Effector CD8-positive, alpha-beta T cell (primary cell): Measurements from ENCODE around the gene MUC2.

Source experiments
- DNase-seq: peaks from one replicate; lab custom pipeline; 2025; lab: John Stamatoyannopoulos, UW

The MUC2 gene

DNA sequence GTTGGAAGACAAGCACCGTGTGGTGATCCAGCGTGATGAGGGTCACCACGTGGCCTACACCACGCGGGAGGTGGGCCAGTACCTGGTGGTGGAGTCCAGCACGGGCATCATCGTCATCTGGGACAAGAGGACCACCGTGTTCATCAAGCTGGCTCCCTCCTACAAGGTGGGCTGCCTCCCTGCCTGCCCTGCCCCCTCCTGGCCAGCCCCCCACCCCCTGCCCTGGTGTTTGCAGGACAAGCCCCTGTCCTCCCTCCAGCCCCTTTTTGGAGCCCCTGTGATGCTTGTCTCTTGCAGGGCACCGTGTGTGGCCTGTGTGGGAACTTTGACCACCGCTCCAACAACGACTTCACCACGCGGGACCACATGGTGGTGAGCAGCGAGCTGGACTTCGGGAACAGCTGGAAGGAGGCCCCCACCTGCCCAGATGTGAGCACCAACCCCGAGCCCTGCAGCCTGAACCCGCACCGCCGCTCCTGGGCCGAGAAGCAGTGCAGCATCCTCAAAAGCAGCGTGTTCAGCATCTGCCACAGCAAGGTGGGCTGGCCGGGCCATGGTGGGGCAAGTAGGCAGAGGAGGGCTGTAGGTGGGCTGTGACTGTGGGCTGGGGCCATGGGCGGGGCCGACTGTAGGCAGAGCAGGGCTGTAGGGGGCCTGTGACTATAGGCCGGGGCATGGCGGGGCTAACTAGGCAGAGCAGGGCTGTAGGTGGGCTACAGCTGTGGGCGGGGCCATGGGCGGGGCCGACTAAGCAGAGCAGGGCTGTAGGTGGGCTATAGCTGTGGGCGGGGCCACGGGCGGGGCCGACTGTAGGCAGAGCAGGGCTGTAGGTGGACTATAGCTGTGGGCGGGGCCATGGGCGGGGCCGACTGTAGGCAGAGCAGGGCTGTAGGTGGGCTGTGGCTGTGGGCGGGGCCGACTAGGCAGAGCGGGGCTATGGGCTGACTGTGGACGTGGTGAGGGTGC lies 13.6 kb downstream of the MUC2 start:
- no peak for DNase-seq

DNA sequence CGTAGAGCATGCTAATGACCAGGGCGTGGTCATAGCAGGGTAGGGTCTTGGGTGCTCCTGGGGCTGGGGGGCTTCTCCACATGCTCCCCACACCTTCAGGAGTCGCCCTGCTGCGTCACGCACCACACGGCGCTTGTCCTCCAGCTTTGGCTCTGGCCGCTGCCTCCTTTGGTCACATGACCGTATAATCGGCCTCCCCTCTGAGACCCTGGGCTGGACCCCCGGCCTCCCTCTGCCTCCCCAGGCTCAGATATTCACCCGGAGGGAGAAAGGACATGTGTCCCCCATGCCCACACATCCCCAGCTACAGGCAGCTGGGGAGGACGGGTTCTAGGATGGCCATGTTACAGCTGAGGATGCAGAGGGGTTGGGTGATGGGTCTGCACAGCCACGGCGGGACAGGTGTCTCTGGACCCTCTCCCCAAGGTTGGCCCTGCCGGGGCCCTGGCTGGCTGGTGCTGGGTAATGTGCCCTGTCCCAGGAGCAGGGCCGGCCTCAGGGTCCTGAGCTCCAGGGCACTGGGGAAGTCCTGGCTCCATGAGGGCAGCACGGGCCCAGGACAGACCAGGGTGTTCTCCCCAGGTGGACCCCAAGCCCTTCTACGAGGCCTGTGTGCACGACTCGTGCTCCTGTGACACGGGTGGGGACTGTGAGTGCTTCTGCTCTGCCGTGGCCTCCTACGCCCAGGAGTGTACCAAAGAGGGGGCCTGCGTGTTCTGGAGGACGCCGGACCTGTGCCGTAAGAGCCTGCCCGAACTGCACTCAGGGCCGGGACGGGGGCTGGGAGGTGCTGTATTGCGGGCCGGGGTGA lies 14.5 kb downstream of the MUC2 start:
- DNase-seq: no peak

DNA sequence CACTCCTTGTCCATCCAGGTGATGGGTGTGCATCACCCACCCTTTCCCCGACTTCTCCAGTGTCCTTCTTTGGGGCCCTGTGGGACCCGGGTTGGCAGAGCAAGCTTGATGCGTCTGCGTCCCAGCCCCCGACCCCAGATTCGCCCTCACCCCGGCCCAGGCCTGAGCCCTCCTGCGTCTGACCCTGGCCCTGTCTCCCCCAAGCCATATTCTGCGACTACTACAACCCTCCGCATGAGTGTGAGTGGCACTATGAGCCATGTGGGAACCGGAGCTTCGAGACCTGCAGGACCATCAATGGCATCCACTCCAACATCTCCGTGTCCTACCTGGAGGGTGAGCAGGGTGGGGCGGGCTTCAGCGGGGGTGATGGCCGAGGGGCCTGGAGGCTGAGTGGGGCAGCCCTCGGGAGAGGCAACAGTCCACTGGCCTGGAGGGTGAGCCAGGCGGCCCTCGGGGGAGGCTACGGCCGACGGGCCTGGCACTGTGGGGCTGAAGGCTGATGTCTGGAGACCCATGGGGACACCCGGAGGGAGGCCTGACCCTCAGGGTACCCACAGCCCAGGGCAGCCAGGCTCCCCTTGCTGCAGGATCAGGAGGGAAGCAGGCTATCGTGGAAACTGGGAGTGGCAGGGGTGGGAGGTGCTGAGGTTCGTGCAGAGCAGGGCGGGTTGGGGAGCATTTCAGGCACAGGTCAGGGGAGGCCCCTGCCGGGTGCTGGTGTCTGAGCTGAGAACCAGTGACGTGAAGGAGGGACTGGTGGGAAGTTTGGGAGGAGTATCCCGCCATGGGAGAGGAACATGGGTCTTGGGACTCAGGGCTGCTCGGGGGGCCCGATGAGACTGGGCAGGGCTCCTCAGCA lies 15.3 kb downstream of the MUC2 start:
- no peak for DNase-seq

DNA sequence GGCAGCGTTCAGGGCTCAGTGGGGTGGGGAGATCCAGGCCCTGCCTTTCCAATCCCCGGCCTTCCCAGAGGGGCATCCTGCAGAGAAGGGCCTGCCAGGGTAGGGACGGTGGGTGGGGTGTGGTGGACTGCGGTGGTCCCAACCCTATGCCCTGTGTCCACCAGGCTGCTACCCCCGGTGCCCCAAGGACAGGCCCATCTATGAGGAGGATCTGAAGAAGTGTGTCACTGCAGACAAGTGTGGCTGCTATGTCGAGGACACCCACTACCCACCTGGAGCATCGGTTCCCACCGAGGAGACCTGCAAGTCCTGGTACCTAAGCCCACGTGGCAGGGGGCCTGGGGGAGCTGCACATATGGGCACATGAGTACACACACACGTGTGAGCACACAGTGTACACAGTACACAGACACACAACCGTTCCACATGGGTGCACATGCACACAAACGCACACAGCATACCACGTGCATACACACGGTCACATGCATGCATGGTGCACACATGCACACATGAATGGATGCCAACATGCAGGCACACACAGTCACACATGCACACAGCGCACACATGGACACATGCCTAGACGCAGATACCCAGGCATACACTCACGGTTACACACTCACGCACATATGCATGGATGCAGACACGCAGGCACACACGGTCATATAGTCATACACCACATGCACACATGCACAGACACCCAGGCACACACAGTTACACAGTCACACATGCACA lies 16.1 kb downstream of the MUC2 start:
- no peak for DNase-seq

DNA sequence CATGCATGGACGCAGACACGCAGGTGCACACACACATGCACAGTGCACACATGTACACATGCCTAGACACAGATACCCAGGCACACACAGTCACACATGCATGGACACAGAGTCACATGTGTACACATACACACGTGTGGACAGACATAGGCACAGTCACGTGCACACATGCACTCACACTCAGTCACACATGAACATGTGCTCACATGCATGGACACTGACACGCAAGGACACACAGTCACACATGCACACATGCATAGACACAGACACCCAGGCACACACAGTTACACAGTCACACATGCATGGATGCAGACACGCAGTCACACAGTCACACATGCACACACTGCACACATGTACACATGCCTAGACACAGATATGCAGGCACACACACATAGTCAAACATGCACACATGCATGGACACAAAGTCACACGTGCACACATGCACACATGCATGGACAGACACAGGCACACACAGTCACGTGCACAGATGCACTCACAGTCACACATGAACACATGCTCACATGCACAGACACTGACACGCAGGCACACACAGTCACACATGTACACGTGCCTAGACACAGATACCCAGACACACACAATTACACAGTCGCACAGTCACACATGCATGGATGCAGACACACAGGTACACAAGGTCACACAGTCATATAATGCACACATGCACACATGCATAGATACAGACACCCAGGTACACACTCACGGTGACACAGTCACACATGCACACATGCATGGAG lies 16.8 kb downstream of the MUC2 start:
- no peak for DNase-seq

DNA sequence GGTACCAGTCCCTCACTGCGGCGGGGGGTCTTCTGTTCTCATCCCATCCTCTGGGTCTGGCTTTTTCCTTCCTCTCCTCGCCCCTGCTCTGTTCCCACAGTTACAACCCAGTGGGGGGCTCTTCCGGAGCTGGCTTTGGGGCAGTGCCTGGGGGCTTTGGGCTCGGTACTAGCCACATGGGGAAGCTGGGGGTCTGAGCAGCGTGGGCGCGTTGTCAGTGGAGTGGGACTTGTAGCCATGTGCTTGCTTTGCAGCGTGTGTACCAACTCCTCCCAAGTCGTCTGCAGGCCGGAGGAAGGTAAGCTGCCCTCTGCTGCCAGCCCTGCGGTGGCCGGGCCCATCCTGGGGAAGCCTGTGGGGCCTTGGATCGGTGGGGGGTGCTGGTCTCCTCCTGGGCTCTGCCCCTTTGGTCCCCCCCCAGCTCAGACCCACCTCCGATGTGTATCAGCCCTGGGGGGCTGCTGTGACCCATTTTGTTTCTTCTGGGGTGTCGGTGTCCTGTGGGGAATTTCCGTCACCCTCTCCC lies 17.5 kb downstream of the MUC2 start:
- no peak for DNase-seq

DNA sequence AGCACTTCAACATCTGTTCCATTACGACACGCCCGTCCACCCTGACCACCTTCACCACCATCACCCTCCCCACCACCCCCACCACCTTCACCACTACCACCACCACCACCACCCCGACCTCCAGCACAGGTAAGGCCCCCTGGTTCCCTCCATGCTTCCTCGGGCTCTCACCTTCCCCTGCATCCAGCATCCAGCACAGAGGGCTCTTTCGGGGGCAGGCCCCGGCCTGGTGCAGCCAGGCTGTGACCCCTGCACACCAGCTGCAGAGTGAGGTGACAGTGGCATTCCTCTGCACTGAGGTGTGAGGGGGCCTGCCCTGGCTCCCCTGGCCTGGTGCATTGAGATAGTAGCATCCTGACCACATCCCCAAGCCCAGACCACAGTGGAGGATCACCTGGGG lies 18.2 kb downstream of the MUC2 start:
- no peak for DNase-seq

DNA sequence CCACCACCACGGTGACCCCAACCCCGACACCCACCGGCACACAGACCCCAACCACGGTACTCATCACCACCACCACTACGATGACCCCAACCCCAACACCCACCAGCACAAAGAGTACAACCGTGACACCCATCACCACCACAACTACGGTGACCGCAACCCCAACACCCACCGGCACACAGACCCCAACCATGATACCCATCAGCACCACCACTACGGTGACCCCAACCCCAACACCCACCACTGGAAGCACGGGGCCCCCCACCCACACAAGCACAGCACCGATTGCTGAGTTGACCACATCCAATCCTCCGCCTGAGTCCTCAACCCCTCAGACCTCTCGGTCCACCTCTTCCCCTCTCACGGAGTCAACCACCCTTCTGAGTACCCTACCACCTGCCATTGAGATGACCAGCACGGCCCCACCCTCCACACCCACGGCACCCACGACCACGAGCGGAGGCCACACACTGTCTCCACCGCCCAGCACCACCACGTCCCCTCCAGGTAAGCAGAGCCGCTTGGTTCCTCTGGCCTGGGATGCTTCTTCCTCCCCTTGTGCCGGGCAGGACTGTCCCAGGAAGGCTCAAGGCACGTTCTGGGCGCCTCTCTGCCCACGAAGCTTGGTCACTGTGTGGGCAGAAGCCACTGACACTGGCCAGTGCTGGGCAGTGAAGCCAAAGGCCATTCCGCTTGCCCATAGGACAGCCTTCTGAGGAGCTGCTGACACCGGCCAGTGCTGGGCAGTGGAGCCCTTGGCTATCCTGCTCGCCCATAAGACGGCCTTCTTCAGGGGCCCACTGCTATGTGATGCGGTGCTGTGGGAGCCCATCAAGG lies 25.1 kb downstream of the MUC2 start:
- no peak for DNase-seq

DNA sequence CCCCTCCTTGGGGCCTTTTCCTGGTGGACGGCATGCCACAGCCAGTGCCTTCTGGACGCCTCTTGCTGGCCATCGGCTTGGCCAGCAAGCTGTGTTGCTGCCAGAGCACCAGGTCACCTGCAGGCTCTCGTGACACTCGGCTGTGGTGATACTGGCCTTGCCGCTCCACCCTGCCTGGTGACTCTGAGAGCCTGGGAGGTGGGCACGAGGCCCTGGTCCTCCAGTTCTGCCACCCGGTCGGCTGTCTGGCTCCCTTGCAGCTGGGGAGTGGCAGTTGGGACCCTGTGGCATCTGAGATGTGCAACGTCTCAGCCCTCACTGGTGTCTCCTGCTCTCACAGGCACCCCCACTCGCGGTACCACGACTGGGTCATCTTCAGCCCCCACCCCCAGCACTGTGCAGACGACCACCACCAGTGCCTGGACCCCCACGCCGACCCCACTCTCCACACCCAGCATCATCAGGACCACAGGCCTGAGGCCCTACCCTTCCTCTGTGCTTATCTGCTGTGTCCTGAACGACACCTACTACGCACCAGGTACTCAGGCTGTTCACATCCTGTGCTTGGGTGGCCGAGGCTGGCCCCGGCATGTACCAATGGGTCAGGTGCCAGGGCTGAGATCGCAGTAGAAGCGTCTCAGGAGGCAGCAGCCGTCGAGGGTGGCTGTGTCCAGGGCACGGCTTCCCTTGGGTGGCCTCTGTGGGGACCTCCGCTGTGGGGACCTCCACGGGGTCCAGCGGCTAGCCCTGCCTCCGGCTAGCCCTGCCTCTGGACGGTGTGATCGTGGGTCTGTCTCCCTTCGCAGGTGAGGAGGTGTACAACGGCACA lies 26.0 kb downstream of the MUC2 start:
- no peak for DNase-seq

DNA sequence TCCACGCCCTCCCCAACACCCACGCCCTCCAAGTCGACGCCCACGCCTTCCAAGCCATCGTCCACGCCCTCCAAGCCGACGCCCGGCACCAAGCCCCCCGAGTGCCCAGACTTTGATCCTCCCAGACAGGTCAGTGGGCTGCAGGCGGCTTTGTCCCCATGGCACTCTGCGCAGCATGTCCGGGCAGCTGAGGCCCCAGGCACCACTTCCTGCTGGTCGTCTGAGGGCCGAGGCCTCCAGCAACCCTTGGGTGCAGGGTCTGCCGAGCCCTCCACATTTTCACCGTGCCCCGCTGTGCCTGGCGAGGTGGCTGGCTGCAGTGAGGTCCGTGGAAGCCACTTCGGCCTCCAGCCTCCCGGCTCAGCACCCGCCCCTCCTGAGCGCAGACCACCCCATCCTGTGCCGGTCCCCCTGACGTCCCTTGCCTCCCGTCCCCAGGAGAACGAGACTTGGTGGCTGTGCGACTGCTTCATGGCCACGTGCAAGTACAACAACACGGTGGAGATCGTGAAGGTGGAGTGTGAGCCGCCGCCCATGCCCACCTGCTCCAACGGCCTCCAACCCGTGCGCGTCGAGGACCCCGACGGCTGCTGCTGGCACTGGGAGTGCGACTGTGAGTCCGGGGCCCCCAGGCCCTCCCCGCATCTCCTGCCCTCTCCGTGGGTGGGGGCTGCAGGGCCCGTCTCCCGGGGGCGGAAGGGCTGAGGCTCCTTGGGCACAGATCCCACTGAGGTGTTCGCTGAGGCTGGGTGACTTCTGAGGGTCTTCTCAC lies 26.8 kb downstream of the MUC2 start:
- DNase-seq: no peak

DNA sequence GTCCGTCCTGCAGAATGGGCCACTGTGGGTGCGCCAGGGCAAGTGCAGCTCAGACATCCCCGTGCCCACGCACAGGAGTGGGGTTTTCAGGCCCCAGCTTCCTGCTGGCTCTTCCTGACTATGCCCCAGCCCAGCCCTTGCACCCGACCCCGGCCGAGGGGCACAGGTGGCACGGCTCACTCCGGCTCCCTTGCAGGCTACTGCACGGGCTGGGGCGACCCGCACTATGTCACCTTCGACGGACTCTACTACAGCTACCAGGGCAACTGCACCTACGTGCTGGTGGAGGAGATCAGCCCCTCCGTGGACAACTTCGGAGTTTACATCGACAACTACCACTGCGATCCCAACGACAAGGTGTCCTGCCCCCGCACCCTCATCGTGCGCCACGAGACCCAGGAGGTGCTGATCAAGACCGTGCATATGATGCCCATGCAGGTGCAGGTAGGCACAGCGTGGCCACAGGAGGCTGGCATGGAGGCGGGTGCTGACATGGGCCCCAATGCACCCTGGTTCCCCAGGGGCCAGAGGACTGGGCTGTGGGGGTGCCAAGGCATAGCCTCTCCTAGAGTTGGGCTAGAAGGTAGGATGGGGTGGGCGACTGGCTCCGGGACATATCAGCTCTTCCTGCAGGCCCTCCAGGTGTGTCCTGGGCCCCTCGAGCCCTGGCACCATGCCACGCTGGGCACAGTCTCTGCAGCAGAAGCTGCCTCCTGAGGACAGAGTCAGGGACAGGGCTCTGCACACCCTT lies 27.7 kb downstream of the MUC2 start:
- DNase-seq: no peak

DNA sequence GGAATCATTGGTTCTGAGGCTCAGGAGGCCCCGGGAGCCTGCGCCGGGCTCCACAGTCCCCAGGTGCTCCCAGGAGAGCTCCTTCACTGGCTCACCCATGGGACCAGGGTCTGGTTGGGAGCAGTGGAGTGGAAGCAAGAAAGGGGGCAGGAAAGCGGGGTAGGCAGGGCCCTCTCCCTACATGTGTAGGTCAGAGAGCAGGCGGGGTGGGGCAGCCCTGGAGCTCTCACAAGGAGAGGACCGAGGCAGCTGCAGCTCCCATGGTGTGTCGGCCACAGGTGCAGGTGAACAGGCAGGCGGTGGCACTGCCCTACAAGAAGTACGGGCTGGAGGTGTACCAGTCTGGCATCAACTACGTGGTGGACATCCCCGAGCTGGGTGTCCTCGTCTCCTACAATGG lies 28.3 kb downstream of the MUC2 start:
- DNase-seq: no peak

DNA sequence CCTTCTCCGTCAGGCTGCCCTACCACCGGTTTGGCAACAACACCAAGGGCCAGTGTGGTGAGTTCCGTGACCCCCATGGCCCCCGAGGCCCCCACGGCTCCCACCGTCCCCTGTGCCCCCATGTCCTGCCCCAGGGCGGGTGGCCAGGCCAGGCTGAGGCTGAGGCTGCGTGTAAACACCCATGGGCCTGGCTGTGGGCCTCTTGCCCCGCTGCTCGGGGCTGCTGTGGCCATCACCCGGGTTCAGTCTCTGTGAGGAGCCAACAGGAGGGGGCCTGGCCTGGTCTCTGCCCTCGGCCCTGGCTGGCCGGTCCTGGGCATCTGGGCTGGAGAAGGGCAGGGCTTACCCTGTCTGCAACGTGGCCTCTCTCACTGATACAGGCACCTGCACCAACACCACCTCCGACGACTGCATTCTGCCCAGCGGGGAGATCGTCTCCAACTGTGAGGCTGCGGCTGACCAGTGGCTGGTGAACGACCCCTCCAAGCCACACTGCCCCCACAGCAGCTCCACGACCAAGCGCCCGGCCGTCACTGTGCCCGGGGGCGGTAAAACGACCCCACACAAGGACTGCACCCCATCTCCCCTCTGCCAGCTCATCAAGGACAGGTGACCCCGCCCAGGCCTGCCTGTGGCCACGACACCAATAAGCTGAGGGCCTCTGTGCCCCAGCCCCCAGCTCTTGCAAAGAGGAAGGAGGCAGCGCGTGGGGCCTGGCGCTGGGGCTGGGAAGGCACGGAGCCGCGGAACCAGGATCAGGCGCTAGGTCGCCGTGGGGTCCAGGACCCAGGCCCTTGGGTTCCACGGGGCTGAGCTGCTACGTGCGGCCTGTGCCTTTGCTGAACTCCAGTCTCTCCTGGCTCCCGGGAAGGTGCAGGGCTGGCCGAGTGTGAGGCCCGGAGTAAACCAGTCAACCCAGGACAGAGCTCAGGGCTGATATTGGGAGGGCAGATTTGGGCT lies 29.0 kb downstream of the MUC2 start:
- DNase-seq: no peak

DNA sequence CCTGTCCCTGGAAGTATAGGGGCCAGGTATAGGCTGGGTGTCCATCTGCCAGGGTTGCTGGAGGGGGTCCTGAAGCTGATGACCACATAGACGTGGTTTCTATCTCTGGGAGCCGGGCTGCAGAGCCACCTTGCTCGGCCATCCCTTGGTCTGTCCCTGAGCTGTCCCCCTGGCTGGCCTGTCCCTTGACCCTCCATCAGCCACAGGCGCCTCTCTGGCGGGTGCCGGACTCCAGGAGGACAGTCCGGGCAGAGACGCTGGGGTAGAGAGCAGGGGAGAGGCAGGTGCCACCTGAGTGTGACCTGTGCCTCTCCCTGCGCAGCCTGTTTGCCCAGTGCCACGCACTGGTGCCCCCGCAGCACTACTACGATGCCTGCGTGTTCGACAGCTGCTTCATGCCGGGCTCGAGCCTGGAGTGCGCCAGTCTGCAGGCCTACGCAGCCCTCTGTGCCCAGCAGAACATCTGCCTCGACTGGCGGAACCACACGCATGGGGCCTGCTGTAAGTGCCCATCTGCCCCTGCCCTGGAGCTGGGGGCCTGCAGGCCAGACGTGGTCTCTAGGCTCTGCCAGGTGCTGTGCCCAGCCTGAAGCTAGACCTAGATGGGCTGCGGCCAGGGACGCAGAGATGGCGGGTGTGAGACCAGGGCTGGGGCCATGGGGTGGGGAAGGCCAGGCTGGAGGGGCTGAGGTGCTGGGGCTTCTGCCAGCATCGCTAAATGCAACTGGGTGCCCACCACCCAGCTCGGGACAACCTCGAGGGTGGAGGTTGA lies 29.9 kb downstream of the MUC2 start:
- no peak for DNase-seq

DNA sequence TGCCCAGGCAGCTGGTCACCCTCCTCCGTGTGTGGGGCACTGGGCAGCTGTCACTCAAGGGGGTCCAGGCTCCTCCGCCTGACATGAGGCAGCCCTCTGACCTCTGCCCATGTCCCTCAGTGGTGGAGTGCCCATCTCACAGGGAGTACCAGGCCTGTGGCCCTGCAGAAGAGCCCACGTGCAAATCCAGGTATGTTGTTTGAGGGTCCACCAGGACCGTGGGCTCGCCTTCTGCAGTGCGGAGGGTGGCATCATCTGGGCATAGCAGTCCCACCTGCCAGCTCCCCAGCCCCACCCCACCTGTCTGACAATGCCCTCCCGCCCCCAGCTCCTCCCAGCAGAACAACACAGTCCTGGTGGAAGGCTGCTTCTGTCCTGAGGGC lies 30.5 kb downstream of the MUC2 start:
- no peak for DNase-seq
